Cardiac muscle cell (in vitro differentiated cells and primary cell): ENCODE data around the gene TMEM184A. TPM values are rescaled to one million over a fixed set of nuclear protein-coding genes. Genes with fewer than 3 reads are reported as not detected.
A peak's percentile ranks its signal among the peaks of the same experiment; 100 is the strongest.
"Not testable (repeated sequence)": the region's sequence is repeated elsewhere in the genome, so short reads cannot be mapped to it uniquely, and the experiment has no call there.

Source experiments
- DNase-seq, 2 donors: peaks; one replicate each; pipeline versions ENCODE4 v3.0.0 to v3.0.0-alpha.2; 2010 to 2017; ENCODE audit warnings: low read depth in 1 of 2, low spot score in 1 of 2
- H3K27ac ChIP-seq: fragments of 200-600 bp; sonication (generic); 2 replicates; pipeline ENCODE4 v1.5.1; 2016
- H3K27me3 ChIP-seq: fragments of 200-600 bp; sonication (generic); 2 replicates; pipeline ENCODE4 v1.6.0; 2016; ENCODE audit warnings: control low read depth
- H3K36me3 ChIP-seq: fragments of 200-600 bp; sonication (generic); 2 replicates; pipeline ENCODE4 v1.5.1; 2016; ENCODE audit warnings: control low read depth
- H3K4me1 ChIP-seq: fragments of 200-600 bp; sonication (generic); 2 replicates; pipeline ENCODE4 v1.8.1; 2017; ENCODE audit warnings: low read depth, mild to moderate bottlenecking, mixed run types
- H3K4me3 ChIP-seq: fragments of 200-600 bp; sonication (generic); 2 replicates; pipeline ENCODE4 v1.5.1; 2016; ENCODE audit warnings: mild to moderate bottlenecking
- H3K9me3 ChIP-seq: fragments of 200-600 bp; sonication (generic); 2 replicates; pipeline ENCODE4 v1.5.1; 2017; ENCODE audit warnings: low read depth, mild to moderate bottlenecking, control low read depth
- CTCF ChIP-seq: IDR thresholded peaks from 2 replicates; pipeline ENCODE4 v1.5.1; 2012; ENCODE audit warnings: low read depth, mild to moderate bottlenecking, low read length
- polyA plus RNA-seq: library from polyadenylated mRNA; unstranded; fragments of >200 nt; fragmentation: Nextera tagmentation; extraction: Ambion mirVana; gene quantifications from 2 replicates; pipeline ENCODE4 v1.2.1, GENCODE V29; 2016
- total RNA-seq: library from RNA; depleted of rRNA; stranded (reverse); fragments of >200 nt; gene quantifications from 2 replicates; pipeline ENCODE4 v1.2.3, GENCODE V29; 2016

Gene TMEM184A
- total and polyA plus RNA-seq, 2 experiments from 2014 or later = 2.1 to 3.0 TPM

DNA sequence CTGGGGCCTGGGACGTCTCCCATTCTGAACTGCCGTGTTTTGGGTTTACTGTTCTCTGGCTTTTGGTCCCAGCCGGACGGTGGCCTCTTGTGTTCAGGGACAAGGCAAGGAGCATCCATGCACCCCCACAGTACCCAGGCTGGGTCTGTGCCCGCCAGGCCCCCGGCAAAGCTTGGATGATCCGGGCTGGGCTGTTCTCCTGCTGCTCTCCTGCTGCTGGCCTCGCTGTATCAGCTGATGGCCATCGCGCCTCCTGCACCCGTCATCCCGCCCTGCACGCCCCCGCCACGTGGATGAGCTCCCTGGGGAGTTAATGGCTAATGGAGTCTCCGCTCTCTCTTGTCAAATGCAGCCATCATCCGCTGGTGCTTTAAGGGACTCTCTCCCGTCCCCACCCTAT is 28.7 kb upstream of the TMEM184A start:
- Histone ChIP-seq H3K27me3 (peaks cover 8% of the 10 kb centered on the region), H3K4me3 (no peak overlapping the region), H3K27ac (no peak overlapping the region), H3K4me1 (peaks cover 8% of the 10 kb centered on the region), H3K9me3 (no peaks in the 10 kb centered on the region), H3K36me3 (no peaks in the 10 kb centered on the region)
- DNase-seq = no peak
- no peak for TF ChIP-seq CTCF

DNA sequence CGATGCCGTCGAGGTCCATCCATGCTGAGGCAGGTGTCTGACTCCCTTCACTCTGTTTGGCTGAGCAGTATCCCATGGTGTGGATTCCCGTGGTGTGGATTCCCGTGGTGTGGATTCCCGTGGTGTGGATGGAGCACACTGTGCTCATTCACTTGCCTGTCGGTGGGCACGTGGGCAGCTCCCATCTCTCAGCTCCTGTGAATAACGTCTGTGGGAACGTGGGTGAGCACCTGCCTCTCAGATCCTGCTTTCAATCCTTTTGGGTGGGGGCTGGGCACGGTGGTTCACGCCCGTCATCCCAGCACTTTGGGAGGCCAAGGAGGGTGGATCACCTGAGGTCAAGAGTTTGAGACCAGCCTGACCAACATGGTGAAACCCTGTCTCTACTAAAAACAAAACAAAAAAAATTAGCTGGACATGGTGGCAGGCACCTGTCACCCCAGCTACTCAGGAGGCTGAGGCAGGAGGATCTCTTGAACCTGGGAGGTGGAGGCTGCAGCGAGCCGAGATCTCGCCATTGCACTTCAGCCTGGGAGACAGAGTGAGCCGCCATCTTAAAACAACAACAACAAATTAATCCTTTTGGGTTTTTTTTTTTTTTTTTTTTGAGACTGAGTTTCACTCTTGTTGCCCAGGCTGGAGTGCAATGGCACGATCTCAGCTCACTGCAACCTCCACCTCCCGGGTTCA is 27.4 kb upstream of the TMEM184A start:
- H3K4me1 ChIP-seq, H3K27ac ChIP-seq, H3K36me3 ChIP-seq, DNase-seq, H3K9me3 ChIP-seq, H3K27me3 ChIP-seq, H3K4me3 ChIP-seq: not testable (repeated sequence)

DNA sequence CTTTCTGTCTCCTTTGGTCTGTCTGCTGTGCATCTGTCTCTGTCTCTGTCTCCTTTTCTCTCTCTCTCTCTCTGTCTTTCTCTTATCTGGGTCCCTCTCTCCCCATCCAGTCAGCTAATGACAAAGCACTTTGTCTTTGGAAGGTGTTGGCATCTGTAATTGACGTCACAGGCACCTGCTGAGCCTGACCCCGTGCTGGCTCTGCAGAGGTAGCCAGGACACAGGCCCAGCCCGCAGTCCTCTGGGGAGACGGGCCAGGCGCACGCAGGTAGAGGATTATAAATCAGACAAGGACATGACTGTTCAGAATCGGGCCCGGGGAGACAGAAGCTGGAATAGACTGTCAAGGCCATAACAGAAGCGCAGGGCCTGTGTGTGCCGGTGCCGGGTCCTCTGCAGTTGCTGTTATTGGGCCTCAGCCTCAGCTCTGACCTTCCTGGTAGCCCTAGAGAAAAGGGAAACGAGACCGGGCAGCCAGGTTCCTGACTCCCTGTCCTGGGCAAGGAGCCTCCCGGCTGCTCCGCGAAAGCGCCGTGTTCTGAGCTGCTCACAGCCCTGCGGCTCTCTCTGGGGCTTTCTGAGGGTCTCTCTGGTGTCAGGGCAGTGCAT is 24.5 kb upstream of the TMEM184A start:
- peak in 1 of 2 donors; percentile 72 for DNase-seq

GRCh38 chr7:1579481-1580421 is 23.7 kb upstream of the TMEM184A start:
- Histone ChIP-seq H3K9me3 (no peaks in the 10 kb centered on the region), H3K4me3 (no peak overlapping the region), H3K4me1 (peaks cover 9% of the 10 kb centered on the region), H3K27me3 (peaks cover 10% of the 10 kb centered on the region), H3K27ac (no peak overlapping the region), H3K36me3 (no peaks in the 10 kb centered on the region)
- peak; percentile 70 to 87 for DNase-seq
- peak; percentile 84 for TF ChIP-seq CTCF

More for the DNA sequence above, 24.5 kb upstream of the TMEM184A start:
- Histone ChIP-seq H3K27ac (no peak overlapping the region), H3K4me3 (no peak overlapping the region), H3K9me3 (no peaks in the 10 kb centered on the region), H3K36me3 (no peaks in the 10 kb centered on the region), H3K4me1 (peaks cover 9% of the 10 kb centered on the region), H3K27me3 (peaks cover 10% of the 10 kb centered on the region)
- no peak for TF ChIP-seq CTCF

GRCh38 chr7:1578513-1578912 is 22.5 kb upstream of the TMEM184A start:
- peaks cover 9% of the 10 kb centered on the region for H3K4me1 ChIP-seq
- H3K9me3 ChIP-seq = no peaks in the 10 kb centered on the region
- H3K4me3 ChIP-seq = no peak overlapping the region
- no peak for TF ChIP-seq CTCF
- no peaks in the 10 kb centered on the region for H3K36me3 ChIP-seq
- no peak for DNase-seq
- H3K27ac ChIP-seq = no peak overlapping the region
- peaks cover 10% of the 10 kb centered on the region for H3K27me3 ChIP-seq
